Endothelial cell of umbilical vein (primary cell): Measurements from ENCODE around the gene PIF1.

Source experiments
- POLR2A ChIP-seq: IDR thresholded peaks from 2 replicates; pipeline ENCODE4 v1.6.1; 2012; ENCODE audit warnings: low read depth, mild to moderate bottlenecking, control low read depth, low read length
- TF ChIP-seq, protein P1 (sequence below), 2 donors: IDR thresholded peaks; 1 replicate in 1 of 2; 2 replicates in 1 of 2; pipeline ENCODE4 v1.5.1; 2011; ENCODE audit warnings: low read length in 2 of 2, mild to moderate bottlenecking in 2 of 2, moderate library complexity in 2 of 2, control low read depth in 1 of 2, inconsistent platforms in 1 of 2, low read depth in 1 of 2; ENCODE audit not compliant: insufficient read depth in 1 of 2; ENCODE audit errors: extremely low read depth in 1 of 2

DNA sequence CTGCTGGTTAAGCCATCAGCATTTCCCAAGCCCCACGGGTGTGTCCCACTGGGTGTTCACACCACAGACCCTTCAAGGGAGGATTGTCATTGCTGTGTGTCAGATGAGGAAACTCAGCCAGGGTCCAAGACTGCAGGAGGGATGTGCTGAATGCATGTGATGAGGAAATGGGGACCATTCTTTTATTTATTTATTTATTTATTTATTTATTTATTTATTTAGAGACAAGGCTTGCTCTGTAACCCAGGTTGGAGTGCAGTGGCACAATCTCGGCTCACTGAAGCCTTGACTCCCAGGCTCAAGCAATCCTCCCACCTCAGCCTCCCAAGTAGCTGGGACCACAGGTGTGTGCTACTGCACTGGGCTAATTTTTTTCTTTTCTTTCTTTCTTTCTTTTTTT, 20.8 kb downstream of the PIF1 start:
- no peak for TF ChIP-seq POLR2A
- TF ChIP-seq, protein P1, sequence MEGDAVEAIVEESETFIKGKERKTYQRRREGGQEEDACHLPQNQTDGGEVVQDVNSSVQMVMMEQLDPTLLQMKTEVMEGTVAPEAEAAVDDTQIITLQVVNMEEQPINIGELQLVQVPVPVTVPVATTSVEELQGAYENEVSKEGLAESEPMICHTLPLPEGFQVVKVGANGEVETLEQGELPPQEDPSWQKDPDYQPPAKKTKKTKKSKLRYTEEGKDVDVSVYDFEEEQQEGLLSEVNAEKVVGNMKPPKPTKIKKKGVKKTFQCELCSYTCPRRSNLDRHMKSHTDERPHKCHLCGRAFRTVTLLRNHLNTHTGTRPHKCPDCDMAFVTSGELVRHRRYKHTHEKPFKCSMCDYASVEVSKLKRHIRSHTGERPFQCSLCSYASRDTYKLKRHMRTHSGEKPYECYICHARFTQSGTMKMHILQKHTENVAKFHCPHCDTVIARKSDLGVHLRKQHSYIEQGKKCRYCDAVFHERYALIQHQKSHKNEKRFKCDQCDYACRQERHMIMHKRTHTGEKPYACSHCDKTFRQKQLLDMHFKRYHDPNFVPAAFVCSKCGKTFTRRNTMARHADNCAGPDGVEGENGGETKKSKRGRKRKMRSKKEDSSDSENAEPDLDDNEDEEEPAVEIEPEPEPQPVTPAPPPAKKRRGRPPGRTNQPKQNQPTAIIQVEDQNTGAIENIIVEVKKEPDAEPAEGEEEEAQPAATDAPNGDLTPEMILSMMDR (IDR thresholded peaks at IDR 0.05; ENCODE audit: extremely low read depth in 1 of 2, insufficient read depth in 1 of 2, low read depth in 1 of 2, low read length in 2 of 2) = no peak
